Measurements from ENCODE around the gene DAP.
A peak's percentile ranks its signal among the peaks of the same experiment; 100 is the strongest.
"Not testable (repeated sequence)": the region's sequence is repeated elsewhere in the genome, so short reads cannot be mapped to it uniquely, and the experiment has no call there.

The DAP gene, protein sequence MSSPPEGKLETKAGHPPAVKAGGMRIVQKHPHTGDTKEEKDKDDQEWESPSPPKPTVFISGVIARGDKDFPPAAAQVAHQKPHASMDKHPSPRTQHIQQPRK

DNA sequence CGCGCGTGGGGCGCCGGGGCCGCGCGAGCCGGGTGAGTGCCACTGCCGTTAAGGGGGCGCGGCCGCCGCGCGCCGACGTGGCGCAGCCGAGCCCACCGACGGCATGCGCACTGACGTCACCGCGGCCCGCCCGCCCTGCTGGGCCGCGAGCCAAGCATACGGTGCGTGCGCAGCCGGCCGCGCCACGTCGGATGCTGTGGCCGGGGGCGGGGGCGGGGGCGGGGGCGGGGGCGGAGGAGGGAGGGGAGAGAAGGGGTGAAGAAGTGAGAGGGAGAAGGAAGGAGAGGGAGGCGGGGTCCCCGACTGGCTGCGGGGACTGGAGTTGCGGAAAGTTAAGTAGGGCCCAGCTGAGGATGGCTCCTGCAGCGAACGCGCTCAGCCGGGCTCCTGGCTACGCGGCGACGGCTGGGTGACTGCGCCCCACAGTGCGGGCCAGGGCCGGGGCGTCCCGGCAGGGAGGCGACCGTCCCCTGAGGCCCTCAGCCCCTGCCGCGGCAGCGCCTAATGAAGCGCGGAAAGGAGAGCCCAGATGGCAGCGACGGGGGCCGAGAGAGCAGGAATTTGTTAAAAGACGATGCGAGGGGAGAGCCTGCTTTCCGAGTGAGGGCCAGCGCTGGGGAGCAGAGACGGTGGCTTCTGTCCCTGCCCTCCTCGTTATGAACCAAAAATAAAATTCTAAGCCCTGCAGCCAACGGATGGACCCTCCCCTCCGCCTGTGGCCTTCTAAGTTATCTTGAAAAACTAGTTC lies at the start of gene DAP:
Gene DAP, minus strand, starts transcription at position 50 of the 748 bp plus-strand sequence. CDS start 166 bp downstream, outside the sequence.
- peak; percentile 88 for DNase-seq (ENCODE audit: low read depth)

DNA sequence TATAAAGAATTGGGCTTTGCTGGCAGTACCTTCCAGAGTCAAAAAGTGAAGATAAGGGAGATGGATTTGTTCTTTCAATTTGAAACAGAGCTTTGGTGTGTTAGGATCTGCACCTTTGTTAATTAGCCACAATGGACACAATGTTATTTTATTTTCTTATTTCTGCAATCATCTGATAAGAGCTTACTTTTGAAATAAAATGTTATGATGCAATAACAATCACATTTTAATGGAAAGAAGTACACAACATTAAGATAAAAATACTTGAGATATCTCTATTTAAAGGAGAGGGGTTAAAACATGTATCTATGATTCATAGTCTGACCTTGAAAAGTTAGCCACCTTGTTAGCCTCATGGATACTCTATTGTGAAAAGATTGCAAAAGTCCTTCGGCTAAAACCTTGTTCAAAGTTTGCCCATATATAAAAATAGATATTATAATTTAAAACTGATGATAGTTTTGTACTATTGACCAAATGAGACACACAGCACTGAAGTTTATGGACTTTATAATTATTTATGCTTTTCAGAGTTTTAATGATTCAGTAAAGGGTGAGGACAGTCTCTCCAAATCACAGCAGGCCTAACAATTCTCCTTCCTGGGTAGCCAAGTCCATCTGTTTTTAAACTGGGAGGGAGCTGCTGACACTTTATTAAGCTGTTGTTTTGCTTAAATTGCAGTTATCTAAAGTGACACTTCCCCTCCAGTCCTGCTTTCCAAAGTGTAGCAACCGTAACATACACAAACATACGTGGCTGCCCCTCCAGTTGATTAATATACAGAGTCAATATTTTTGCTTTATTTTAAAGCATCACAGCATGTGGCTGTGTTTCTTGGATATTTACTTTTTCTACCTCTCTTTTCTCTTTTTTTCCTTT lies 47.6 kb upstream of the DAP start:
- no peak for DNase-seq (ENCODE audit: low read depth)

DNA sequence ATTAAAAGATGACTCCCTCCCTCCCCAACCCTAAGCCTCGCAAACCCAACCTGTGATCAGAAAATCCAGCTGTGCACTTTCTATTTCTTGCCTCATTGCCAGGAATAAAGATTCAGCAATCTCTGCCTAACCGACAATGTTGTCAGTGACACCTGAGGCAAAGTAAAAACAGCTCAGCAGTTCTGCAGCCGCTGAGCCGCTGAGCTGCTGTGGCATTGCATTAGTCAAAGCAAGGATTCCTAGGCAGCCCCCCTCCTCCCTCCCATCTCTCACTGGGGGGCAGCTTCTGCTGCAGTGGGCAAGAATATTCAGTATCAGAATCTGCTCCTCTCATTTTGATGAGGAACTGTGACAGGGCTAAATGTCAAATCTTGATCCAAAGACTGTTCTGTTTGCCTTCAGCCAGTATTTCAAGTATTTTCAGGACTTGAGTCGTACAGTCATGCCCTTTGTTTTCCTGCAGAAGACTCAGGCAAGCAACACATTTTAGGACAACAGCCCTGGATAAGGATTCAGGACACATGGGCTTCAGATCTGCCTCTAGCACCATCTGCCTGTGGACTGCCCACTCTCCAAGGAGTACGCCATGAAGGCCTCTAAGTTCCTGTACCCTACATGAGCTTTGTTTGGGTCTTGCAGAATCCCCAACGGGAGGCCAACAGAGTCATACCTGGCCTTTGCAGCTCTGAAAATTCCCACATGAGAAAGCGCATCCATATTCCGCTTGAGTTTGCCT lies 41.1 kb upstream of the DAP start:
- no peak for DNase-seq (ENCODE audit: low read depth)

DNA sequence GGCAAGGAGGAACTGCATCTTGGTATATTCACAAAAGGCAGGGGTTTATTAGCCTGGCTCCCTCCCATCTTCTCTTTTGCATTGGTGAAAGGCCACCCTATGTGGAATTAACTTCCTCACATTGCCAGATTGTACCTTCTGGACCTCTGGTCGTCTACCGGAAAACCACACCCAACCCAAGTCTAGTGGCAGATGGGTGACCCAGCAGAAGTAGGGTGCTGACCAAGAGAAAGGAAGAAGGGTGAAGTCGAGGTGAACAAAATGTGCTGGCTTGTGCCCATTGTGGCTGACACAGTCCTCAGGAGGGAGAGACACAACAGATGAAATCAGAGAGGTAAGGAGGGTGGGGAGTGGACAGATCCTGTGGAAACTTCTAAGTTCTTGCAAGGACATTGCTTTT lies 39.8 kb upstream of the DAP start:
- no peak for DNase-seq (ENCODE audit: low read depth)

DNA sequence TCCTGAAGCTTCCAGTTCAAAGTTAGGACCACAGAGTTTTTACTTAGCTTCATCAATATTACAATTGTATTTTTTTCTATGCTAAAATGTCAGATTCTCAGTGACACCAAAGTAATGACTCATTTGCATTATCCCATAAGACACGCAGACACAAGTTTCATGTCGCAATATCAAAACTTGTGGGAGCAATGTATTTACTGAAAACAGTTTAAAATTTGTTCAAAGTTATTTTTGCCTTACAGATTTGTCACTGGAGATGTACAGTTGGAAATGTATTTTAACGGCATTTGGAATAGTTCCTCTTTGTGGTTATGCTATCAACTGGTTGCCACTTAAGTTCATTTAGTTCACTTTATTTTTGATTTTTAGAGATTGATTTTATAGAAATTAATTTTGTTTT lies 36.2 kb upstream of the DAP start:
- peak; percentile 19 for DNase-seq (ENCODE audit: low read depth)

DNA sequence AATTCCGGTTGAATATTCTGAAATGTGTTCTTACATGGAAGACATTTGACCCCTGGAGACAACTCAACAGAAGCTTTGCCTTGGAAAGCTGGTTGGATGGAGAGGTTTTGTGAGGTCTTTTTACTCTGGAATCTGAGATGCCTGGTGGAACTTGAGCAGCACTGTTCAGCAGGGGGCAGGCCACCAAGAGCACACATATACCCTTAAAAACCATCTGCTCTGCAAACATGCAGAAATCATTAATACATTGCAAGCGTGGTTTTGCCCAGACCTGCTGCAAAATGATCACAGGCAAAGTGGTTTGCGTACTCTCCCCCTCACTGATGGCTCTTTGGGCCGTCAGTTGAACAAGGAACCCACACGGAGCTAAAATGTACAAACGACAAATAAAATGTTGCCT lies 32.8 kb upstream of the DAP start:
- DNase-seq (ENCODE audit: low read depth), result no peak

DNA sequence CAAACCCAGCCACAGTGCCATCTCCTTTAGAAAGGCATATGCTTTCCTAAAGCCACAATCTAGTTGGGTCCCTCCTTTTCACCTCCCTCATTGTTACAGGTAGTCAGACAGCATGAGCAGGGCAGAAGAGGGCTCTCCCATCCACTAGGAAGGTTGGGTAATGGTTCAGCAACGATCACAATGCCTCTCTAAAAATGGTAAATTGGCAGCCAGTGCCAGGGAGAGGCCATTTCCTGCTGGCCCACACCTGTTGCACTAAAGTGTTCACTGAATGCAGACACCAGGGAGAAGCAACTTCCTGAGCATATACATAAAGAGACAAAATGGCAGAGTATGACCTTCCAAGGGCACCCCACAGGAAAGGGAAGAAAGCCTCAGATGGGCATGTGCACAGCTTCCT lies 31.3 kb upstream of the DAP start:
- no peak for DNase-seq (ENCODE audit: low read depth)

DNA sequence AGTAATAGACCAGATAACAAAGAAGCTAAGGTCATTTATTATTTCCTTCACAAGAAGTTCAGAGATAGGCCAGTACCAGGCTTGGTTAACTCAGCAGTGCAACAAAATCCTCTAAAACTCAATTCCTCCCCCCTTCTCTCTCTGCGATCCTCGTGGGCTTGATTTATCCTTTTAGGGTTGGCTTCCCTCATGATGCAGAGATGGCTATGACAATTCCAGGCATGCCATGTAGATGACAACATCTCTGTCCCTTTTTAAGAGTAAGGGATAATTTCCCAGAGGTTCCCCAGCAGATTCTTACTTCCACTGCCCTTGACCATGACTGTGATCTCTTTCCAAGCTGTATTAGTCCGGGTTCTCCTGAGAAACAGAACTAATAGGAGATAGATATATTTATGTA lies 28.7 kb upstream of the DAP start:
- DNase-seq (ENCODE audit: low read depth), result no peak

DNA sequence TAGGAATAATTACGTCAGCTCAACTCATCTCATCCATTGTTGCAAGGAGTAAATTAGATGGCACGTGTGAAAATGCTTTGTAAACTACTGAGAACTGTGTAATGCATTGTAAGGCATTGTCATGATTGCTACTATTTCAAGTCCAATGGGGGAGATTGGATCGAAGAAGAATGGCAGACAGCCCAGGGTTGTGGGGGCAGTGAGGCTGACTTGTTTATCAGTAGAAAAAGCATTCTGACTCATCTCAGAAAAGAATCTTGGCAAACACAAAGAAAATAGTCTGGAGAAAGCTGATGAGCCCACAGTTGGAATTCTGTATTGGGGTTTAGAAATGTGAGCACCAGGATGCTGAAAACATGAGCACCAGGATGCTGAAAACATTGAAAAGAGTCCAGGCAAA lies 28.0 kb upstream of the DAP start:
- DNase-seq (ENCODE audit: low read depth), result peak; percentile 72

DNA sequence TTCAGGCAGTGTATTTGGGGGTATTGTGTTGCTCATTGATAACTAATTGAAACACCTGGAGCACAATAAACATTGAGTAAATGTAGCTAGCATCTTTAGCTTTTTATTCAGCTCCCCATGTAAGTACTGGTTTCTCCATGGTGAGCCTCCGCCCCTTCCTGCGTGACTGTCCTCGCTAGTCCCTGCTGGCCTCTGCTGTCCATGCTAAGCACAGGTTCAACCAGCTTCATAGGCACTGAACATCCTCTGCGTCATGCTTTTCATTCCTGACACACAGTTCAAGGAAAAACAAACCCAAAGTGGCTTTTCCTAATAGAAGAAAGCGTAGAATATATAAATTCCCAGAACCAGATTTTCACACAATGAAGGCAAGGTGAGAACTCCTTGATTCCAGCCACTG lies 27.3 kb upstream of the DAP start:
- DNase-seq (ENCODE audit: low read depth), result no peak

DNA sequence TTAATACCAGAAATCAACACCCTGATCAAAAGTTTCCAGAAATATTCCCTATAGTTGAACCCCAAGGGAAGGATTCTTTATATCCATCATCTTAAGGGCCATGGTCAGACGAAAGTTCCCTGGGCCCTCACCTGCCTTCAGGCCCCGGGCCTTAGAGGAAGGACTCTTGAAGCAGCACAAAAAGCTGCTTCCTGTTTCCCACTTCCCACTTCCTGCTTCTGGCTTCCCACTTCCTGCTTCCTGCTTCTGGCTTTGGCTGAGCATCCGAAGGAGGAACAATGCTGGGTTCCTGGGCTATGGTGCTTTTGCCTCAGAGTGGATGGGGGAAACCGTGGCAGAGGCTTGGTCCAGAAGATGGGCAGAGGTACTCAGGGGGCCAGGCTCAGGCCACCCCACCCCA lies 25.8 kb upstream of the DAP start:
- no peak for DNase-seq (ENCODE audit: low read depth)

DNA sequence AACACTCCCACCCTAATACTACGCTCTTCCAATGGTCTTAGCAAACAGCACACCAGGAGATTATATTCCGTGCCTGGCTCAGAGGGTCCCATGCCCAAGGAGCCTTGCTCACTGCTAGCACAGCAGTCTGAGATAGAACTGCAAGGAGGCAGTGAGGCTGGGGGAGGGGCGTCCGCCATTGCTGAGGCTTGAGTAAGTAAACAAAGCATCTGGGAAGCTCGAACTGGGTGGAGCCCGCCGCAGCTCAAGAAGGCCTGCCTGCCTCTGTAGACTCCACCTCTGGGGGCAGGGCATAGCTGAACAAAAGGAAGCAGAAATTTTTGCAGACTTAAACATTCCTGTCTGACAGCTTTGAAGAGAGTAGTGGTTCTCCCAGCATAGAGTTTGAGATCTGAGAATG lies 19.2 kb upstream of the DAP start:
- not testable (repeated sequence) for DNase-seq (ENCODE audit: low read depth)

DNA sequence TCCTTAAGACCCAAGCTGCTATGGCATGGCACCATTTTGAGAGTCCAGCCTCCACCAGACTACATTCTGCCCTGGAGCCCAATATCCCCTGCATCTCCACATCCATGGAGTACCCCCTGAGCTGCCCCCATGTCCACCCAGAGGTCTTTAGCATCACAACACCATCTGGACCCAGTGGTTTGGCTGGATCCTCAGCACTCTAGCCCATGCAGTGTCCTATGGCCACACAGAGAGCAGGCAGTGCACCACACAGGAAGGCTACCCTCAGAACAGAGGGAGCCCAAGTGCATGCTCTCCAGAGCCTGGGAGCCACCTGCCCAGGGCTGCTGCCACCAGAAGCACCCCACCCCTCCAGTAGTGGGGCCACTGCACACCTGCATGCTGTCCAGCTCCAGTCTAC lies 18.6 kb upstream of the DAP start:
- no peak for DNase-seq (ENCODE audit: low read depth)

DNA sequence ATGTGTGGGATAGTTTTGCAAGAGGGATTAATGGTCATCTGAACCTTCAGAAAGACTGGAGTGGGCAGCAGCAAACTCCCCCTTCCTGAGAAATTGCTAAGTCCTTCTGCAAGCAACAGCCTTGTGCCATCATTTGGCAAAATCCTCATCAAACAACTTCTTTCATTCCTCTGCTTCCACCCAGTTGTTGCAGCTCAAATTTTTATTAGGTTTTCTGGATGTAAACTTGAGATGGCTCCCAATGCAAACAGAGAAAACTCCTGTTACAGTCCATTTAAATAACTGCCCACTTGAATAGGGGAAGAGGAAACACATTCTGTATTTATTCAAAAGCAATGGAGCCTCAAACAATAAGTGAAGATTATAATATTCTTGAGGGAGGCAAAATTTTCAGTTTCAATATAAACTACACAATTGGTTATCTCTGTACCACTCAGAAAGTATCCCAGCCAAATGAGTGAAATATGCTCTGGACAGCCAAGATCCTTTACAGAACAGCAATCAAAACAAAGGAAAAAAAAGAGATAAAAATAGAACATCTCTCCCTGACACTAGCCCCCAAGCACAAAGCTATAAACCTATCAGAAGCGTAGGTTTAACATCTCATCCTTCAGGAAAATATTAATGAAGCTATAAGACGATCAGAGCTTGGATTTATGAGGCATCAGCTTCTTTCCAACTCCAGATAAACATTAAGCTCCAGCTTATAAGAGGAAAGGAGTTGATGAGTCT lies 17.3 kb upstream of the DAP start:
- DNase-seq (ENCODE audit: low read depth), result no peak

DNA sequence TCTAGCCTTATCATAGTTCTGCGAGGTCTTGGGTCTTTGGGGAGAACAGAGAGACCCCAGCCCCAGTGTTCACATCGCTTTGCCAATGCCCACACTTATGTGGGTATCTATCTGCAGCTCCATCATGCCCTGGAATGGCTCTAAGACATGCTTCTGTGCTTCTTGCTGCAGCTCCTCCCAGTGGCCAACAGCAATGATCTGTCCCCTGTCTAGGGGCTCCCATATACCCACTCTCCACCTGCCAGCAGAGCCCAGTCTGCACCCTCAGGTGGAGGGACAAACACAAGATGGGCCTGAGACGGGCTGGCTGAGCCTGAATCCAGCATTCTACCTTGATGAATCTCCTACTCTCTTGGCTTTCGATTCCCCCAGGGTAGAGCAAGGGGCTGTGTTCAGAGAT lies 14.6 kb upstream of the DAP start:
- DNase-seq (ENCODE audit: low read depth), result no peak

DNA sequence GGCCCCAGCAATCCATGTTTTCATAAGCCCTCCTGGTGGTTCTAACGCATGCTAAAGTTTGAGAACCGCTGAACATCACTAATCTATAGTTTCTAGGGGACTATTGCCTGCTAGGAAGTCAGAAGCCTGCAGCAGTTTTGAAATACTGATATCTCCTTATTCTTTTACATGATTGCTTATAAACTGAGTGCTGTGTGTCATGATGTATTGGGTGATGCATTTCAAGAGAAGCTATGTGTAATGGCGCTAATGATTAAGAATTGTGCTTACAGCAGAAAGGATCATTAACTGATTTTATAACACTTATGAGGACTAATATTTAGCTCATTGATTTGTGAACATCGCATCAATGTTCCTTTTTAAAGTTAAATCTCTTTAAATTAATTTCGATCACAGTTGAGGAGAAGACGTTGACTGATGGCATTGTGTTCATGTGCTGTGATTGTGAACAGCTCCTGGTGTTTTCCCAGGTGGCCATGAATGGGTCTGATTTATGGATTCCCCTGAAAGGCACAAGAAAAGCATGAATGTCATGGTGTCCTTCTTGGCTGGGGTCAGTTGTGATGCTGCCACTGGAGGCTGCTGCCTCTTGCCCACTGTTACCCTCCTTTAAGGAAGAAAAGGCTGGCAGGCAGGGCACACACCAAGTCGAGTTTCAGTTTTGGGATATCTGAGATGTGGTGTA lies 12.0 kb upstream of the DAP start:
- no peak for DNase-seq (ENCODE audit: low read depth)

DNA sequence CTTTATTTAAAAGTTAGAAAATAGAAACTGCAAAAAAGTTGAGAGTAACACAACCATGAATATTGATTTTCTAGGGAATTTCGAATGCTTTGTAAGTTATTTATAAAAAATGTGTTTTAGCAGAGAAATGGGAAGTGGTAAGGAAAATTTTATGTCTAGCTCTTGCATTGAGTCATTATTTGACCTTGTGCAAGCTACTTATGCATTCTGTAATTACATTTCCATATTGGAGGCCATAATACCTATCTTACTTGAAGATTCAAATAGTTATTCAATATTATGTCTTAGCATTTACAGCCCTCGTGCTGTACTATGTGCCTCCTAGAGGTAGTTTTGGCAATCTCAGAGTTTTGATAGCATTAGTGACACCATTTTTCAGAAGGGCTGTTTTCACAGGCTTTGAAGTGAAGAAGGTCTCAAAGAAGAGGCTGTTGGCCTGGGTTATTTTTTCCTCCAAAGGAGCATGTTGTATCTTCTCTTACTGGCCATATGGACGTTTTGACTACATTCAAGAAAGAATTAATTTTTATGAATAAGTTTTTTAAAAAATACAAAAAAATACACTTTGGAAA lies 7.4 kb upstream of the DAP start:
- no peak for DNase-seq (ENCODE audit: low read depth)

DNA sequence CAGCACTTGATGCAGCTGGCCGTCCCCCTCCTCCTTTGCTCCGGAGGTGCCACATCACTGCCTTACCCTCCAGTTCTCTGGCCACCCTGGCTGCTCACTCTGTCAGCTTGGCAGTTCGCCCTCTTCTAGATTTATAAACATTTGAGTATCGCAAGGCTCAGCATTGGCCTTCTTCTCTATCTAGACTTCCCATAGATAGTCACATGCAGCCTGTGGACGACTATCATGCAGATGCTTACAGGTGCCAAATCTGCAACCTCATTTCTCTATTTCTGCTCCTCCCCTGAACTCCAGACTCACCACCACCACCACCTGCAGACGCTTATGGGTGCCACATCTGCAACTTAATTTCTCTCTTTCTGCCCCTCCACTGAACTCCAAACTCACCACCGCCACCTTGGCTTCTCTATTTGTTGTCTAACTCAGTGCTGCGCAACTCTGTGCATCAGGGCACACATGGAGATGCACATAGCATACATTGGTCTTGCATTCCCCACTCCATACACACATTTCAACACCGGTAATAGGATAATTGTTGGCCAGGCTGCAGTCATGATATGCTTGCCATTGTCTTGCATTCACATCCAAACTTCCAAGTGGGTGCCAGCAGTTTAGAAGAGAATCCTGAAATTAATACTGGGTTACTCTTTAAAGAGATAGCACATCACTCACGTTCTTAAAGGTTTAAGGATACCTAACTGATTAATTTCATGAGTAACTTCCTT lies 1.9 kb upstream of the DAP start:
- no peak for DNase-seq (ENCODE audit: low read depth)

DNA sequence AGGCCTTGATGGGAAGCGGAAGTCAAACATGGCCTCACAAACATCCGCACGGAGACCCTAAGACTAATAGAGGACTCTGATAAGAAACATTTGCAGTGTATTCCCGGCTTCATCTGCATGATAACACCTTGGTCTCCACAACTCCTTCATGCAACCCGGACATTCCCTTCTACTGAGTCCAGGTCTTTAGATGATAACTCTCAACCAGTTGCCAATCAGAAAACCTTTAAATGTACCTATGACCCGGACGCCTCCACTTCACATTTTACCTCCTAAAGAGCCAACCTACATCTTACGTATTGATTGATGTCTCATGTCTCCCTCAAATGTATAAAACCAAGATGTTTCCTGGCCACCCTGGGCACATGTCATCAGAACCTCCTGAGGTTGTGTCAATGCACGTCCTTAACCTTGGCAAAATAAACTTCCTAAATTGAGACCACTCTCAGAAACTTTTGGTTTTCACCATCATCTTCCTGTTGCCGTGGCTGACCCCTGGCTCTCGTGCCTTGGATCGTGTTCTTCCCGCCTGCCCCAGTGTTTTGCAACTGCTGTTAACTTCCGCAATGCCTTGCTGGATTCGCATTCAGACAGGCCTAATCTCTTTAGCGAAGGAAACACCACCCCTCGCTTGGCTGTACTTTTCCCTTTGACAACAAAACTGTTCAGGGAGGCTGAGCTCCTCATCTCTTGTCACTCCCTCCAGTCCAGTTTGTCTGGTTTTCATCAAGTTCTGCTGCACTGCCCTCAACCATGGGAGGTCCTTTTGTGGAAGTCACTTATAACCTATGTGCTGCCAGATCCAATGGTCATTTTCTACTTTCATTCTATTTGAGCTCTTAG lies 1.1 kb upstream of the DAP start:
- DNase-seq (ENCODE audit: low read depth), result peak; percentile 9

DNA sequence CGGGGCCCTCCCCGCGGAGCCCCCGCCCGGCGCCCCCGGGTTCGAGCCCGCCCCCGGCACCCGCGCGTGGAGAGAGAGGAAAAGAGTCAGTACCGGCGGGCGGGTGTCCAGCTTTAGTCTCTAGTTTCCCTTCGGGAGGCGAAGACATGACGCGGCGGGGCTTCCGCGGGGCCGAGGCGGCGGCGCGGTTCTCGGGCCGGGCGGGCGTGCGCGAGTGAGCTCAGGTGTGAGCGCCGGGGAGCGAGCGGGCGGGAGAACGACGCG lies 181 bp downstream of the DAP start:
- no peak for DNase-seq (ENCODE audit: low read depth)

Measured in fibroblast of gingiva (primary cell).